NT2/D1 (cell line): ENCODE data around the gene TRIML2.

Experiments
- DNase-seq: peaks from one replicate; pipeline ENCODE4 v3.0.0-alpha.2; 2011; ENCODE audit warnings: low read depth, low spot score
- H3K27me3 ChIP-seq: 2 replicates; pipeline ENCODE4 v1.6.0; 2011; ENCODE audit warnings: mild to moderate bottlenecking; ENCODE audit not compliant: insufficient read length, insufficient read depth
- H3K36me3 ChIP-seq: 2 replicates; pipeline ENCODE4 v1.6.1; 2011; ENCODE audit warnings: mild to moderate bottlenecking, low read length, mixed read lengths; ENCODE audit not compliant: insufficient read depth, insufficient read length
- H3K4me1 ChIP-seq: 2 replicates; pipeline ENCODE4 v1.5.1; 2011; ENCODE audit not compliant: insufficient read depth, insufficient read length
- H3K4me3 ChIP-seq: 2 replicates; pipeline ENCODE4 v1.5.1; 2011; ENCODE audit warnings: low read depth; ENCODE audit not compliant: insufficient read length
- H3K9ac ChIP-seq: 2 replicates; pipeline ENCODE4 v1.6.0; 2011; ENCODE audit warnings: low read depth; ENCODE audit not compliant: insufficient read length
- H3K9me3 ChIP-seq: 2 replicates; pipeline ENCODE4 v1.5.1; 2011; ENCODE audit warnings: mild to moderate bottlenecking, low read length; ENCODE audit not compliant: insufficient read depth
- SUZ12 ChIP-seq: IDR thresholded peaks from 2 replicates; pipeline ENCODE4 v1.6.1; 2011; ENCODE audit not compliant: insufficient read length, insufficient read depth; ENCODE audit errors: extremely low read depth
- YY1 ChIP-seq: IDR thresholded peaks from 2 replicates; pipeline ENCODE4 v1.6.1; 2011; ENCODE audit not compliant: insufficient read length, insufficient read depth
- ZNF274 ChIP-seq: IDR thresholded peaks from 2 replicates; pipeline ENCODE4 v1.6.1; 2011; ENCODE audit warnings: mild to moderate bottlenecking, low read depth, low read length

Gene TRIML2

DNA sequence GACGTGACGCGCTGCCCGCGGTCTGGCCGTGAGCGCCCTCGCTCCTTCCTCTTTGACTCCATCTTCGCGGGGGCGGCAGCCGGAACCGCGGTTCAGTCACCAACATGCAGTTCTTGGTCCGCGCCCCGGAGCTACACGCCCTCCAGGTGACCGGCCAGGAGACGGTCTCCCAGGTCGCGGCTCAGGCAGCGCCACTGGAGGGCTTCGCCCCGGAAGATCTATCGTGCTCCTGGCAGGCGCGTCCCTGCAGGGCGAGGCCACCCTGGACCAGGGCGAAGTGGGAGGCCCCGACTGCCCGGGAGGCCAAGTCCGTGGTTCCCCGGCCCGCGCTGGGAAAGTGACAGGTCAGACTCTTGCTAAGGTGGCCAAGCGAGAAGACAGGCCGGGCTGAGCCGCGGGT lies 2.9 kb downstream of the TRIML2 start:
- Histone ChIP-seq H3K4me3 (no peak overlapping the region), H3K9me3 (peaks cover 5% of the 10 kb centered on the region; the same call in 1 of the 2 replicates), H3K36me3 (peaks cover 43% of the 10 kb centered on the region), H3K4me1 (peaks cover 4% of the 10 kb centered on the region), H3K9ac (no peak overlapping the region), H3K27me3 (no peaks in the 10 kb centered on the region)
- DNase-seq, result no peak
- TF ChIP-seq SUZ12 (no peak), ZNF274 (no peak), YY1 (no peak)

DNA sequence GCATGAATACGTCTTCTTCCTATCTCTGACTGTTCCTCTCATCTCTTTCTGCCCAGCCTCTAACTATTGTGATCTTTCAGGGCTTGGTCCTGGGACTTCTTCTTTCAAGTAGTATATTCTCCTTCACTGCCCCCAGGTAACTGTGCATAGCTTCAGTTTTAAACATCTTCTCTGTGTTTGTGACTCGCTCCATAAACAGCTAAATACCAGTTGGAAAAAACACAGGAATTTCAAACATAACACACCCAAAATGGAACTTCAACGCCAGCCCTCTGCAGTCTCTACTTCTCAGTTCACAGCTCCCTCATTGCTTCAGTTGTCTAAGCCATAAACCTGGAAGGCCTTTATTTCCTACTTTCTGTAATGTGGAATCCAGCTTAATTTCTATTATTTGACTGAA lies 16.6 kb downstream of the TRIML2 start:
- peaks cover 79% of the 10 kb centered on the region for H3K36me3 ChIP-seq
- no peaks in the 10 kb centered on the region for H3K9me3 ChIP-seq
- no peak for DNase-seq
- H3K4me1 ChIP-seq, result no peaks in the 10 kb centered on the region
- TF ChIP-seq SUZ12, result no peak
- TF ChIP-seq ZNF274, result no peak
- no peak for TF ChIP-seq YY1
- H3K9ac ChIP-seq, result no peak overlapping the region
- no peak overlapping the region for H3K4me3 ChIP-seq
- no peaks in the 10 kb centered on the region for H3K27me3 ChIP-seq

DNA sequence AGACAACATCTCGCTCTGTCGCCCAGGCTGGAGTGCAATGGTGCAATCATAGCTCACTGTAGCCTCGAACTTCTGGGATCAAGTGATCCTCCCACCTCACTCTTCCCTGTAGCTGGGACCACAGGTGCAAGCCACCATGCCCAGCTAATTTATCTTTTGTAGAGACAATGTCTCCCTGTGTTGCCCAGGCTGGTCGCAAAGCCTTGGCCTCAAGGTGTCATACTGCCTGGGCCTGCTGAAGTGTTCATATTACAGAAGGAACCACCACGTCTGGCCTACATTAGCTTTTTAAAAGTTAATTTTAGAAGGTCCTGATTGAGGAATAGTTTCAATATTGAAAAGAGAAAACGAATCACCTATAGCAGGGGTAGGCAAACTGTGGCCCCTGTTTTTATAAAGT lies 22.5 kb downstream of the TRIML2 start:
- no peak overlapping the region for H3K4me3 ChIP-seq
- no peaks in the 10 kb centered on the region for H3K4me1 ChIP-seq
- no peak overlapping the region for H3K9ac ChIP-seq
- peaks cover 43% of the 10 kb centered on the region for H3K36me3 ChIP-seq
- DNase-seq, result no peak
- TF ChIP-seq ZNF274 (no peak), SUZ12 (no peak), YY1 (no peak)
- H3K27me3 ChIP-seq, result no peaks in the 10 kb centered on the region
- no peaks in the 10 kb centered on the region for H3K9me3 ChIP-seq

DNA sequence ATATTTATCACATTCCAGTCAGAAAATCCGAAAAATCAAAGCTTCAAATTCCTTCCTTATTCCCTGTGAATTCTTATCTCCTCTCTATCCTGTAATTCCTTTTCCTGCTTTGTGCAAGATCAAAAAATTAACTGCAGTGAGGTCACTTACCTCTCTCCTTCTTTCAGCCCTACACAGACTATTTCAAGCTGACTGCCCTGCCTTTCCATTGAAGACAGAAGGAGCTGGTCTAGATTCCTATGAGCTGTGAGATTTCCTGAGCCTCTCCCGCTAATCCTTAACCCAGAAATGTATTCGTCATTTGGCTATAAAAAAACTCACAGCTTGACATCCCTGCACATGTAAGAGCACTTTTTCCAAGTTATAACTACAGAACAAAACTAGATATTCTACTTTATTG lies 26.6 kb downstream of the TRIML2 start:
- Histone ChIP-seq H3K36me3 (peaks cover 12% of the 10 kb centered on the region), H3K4me3 (no peak overlapping the region), H3K4me1 (no peaks in the 10 kb centered on the region), H3K27me3 (no peaks in the 10 kb centered on the region), H3K9ac (no peak overlapping the region), H3K9me3 (no peaks in the 10 kb centered on the region)
- DNase-seq, result no peak
- no peak for TF ChIP-seq SUZ12
- no peak for TF ChIP-seq YY1
- no peak for TF ChIP-seq ZNF274

DNA sequence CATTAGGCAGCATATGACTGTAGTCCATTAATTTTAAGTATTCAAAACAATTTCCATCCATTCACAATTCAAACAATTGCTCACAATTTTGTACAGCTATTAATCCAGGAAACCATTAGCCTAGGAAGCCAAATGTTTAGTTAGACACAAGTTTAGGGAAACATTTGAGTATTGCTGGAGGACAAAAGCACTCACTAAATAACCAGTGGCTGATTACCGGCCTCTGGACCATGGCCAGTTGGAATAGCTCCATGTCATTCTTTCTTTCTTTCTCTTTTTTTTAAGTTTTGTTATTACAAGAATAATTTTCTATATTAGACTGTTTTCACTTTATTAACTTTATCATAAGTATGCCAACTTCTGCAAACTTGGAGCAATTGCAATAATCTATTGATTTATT lies 31.3 kb downstream of the TRIML2 start:
- DNase-seq, result no peak
- no peaks in the 10 kb centered on the region for H3K4me1 ChIP-seq
- H3K27me3 ChIP-seq, result no peaks in the 10 kb centered on the region
- H3K9ac ChIP-seq, result no peak overlapping the region
- no peaks in the 10 kb centered on the region for H3K9me3 ChIP-seq
- no peaks in the 10 kb centered on the region for H3K36me3 ChIP-seq
- TF ChIP-seq ZNF274 (no peak), YY1 (no peak), SUZ12 (no peak)
- H3K4me3 ChIP-seq, result no peak overlapping the region

DNA sequence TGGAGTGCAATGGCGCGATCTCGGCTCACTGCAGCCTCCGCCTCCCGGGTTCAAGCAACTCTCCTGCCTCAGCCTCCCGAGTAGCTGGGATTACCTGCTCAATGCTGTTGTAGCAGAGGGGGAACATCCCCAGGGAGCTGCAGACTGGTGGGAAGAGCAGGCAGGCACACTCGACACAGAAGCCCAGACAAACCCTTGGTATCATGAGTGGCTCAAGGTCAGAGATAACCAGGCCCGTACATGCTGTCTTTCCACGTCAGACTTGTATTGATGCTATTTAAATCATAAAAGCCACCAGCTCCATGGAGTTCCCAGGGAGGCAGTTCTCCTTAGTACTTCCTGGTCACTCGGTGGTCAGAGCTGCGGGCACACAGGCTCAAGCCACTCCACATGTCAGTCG lies 33.2 kb downstream of the TRIML2 start:
- no peaks in the 10 kb centered on the region for H3K27me3 ChIP-seq
- H3K4me3 ChIP-seq, result no peak overlapping the region
- DNase-seq, result no peak
- no peaks in the 10 kb centered on the region for H3K4me1 ChIP-seq
- H3K36me3 ChIP-seq, result no peaks in the 10 kb centered on the region
- no peaks in the 10 kb centered on the region for H3K9me3 ChIP-seq
- no peak for TF ChIP-seq SUZ12
- no peak for TF ChIP-seq YY1
- no peak for TF ChIP-seq ZNF274
- no peak overlapping the region for H3K9ac ChIP-seq

DNA sequence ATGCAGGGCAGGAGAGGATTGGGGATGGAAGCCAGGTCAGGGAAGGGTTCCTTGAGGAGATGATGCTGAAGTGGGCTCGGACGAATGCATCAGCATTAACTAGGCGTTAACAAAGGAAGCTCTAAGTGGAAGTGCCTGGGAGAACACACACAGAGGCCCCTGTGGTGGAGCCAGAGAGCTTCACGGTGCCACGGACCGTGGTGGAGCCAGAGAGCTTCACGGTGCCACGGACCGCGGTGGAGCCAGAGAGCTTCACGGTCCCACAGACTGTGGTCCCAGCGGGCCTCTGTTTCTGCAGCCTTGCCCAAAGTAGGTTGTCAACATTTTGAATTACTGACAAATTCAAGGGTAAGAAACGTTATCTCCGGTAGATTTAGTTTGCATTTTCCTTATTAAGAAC lies 48.3 kb downstream of the TRIML2 start:
- Histone ChIP-seq H3K4me3 (no peak overlapping the region), H3K4me1 (no peaks in the 10 kb centered on the region), H3K27me3 (no peaks in the 10 kb centered on the region), H3K9ac (no peak overlapping the region), H3K9me3 (no peaks in the 10 kb centered on the region), H3K36me3 (no peaks in the 10 kb centered on the region)
- DNase-seq, result no peak
- TF ChIP-seq SUZ12 (no peak), YY1 (no peak), ZNF274 (no peak)

DNA sequence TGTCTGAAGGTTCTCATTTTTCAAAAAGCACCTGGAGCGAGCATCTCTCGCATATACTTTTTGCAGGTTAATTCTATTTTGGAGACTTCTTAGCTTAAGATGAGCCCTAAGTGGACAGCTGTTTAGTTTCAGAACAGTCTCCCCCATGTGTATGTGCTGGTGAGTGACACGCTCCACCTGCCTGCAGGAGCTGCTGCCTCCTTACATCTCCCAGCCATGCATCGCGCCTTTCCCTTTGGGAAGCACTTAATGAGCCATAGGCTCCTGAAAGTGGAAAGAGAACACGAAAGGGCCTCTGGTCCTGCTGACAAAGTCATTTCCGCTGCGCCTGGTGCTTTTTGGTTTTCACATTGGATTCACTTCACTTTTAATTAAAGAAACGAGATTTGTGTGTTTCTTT lies 56.1 kb downstream of the TRIML2 start:
- Histone ChIP-seq H3K4me3 (no peak overlapping the region), H3K27me3 (no peaks in the 10 kb centered on the region), H3K36me3 (no peaks in the 10 kb centered on the region), H3K9me3 (no peaks in the 10 kb centered on the region), H3K9ac (no peak overlapping the region), H3K4me1 (no peaks in the 10 kb centered on the region)
- no peak for TF ChIP-seq ZNF274
- DNase-seq, result no peak
